Hepatocyte (in vitro differentiated cells): ENCODE data around the gene BCCIP. TPM values are rescaled to one million over a fixed set of nuclear protein-coding genes. Genes with fewer than 3 reads are reported as not detected.

Source experiments
- DNase-seq: peaks from one replicate; pipeline ENCODE4 v3.0.0-alpha.2; 2016; ENCODE audit warnings: low spot score
- H2AFZ ChIP-seq: fragments of 200-600 bp; sonication (generic); 2 replicates; pipeline ENCODE4 v1.6.0; 2016; ENCODE audit warnings: antibody characterized with exemption, mild to moderate bottlenecking
- H3K27ac ChIP-seq: fragments of 200-600 bp; sonication (generic); 2 replicates; pipeline ENCODE4 v1.5.1; 2016; ENCODE audit warnings: mild to moderate bottlenecking
- H3K27me3 ChIP-seq: fragments of 200-600 bp; sonication (generic); 2 replicates; pipeline ENCODE4 v1.6.1; 2016
- H3K36me3 ChIP-seq: fragments of 200-600 bp; sonication (generic); replicated peaks from 2 replicates; pipeline ENCODE4 v1.5.1; 2016; ENCODE audit warnings: low read depth; ENCODE audit not compliant: insufficient read depth
- H3K4me1 ChIP-seq: fragments of 200-600 bp; sonication (generic); 2 replicates; pipeline ENCODE4 v1.5.1; 2016; ENCODE audit warnings: mild to moderate bottlenecking, moderate library complexity; ENCODE audit not compliant: insufficient read depth
- H3K4me2 ChIP-seq: fragments of 200-600 bp; sonication (generic); 2 replicates; pipeline ENCODE4 v1.6.0; 2016
- H3K4me3 ChIP-seq: fragments of 200-600 bp; sonication (generic); 2 replicates; pipeline ENCODE4 v1.5.1; 2016; ENCODE audit warnings: mild to moderate bottlenecking
- H3K79me2 ChIP-seq: fragments of 200-600 bp; sonication (generic); 2 replicates; pipeline ENCODE4 v1.6.0; 2017; ENCODE audit warnings: mild to moderate bottlenecking
- H3K9me2 ChIP-seq: fragments of 200-600 bp; sonication (generic); replicated peaks from 2 replicates; pipeline ENCODE4 v1.6.0; 2017; ENCODE audit warnings: mild to moderate bottlenecking; ENCODE audit not compliant: insufficient read depth
- H3K9me3 ChIP-seq: fragments of 200-600 bp; sonication (generic); 2 replicates; pipeline ENCODE4 v1.5.1; 2016; ENCODE audit warnings: low read depth, mild to moderate bottlenecking
- H4K20me1 ChIP-seq: fragments of 200-600 bp; sonication (generic); 2 replicates; pipeline ENCODE4 v1.6.0; 2016; ENCODE audit warnings: mild to moderate bottlenecking; ENCODE audit not compliant: insufficient read depth, poor library complexity, severe bottlenecking
- CTCF ChIP-seq: fragments of 200-600 bp; sonication (generic); IDR thresholded peaks from 2 replicates; pipeline ENCODE4 v1.5.1; 2016; ENCODE audit warnings: antibody characterized with exemption, mild to moderate bottlenecking; ENCODE audit not compliant: poor library complexity
- EZH2 ChIP-seq: fragments of 200-600 bp; sonication (generic); IDR thresholded peaks from 2 replicates; pipeline ENCODE4 v1.6.1; 2016; ENCODE audit warnings: antibody characterized with exemption, mild to moderate bottlenecking, borderline replicate concordance
- EZH2phosphoT487 ChIP-seq: fragments of 200-600 bp; sonication (generic); IDR thresholded peaks from one replicate; pipeline ENCODE4 v1.6.1; 2018; ENCODE audit warnings: antibody characterized with exemption, mild to moderate bottlenecking, low read depth, moderate library complexity; ENCODE audit not compliant: unreplicated experiment, severe bottlenecking
- WGBS: methylation state at CpG from one replicate; pipeline ENCODE4 v1.1.6; 2016; ENCODE audit warnings: low lambda C conversion rate; ENCODE audit errors: missing lambda C conversion rate; 5-methylcytosine and 5-hydroxymethylcytosine counted together
- polyA plus RNA-seq: library from polyadenylated mRNA; unstranded; fragments of >200 nt; fragmentation: Nextera tagmentation; extraction: Ambion mirVana; gene quantifications from 2 replicates; pipeline ENCODE4 v1.2.1, GENCODE V29; 2016
- total RNA-seq: library from RNA; depleted of rRNA; stranded (reverse); fragments of >200 nt; gene quantifications from 2 replicates; pipeline ENCODE4 v1.2.3, GENCODE V29; 2014

BCCIP gene
- total and polyA plus RNA-seq, 2 experiments from 2014 or later: 45.0 to 63.2 TPM

DNA sequence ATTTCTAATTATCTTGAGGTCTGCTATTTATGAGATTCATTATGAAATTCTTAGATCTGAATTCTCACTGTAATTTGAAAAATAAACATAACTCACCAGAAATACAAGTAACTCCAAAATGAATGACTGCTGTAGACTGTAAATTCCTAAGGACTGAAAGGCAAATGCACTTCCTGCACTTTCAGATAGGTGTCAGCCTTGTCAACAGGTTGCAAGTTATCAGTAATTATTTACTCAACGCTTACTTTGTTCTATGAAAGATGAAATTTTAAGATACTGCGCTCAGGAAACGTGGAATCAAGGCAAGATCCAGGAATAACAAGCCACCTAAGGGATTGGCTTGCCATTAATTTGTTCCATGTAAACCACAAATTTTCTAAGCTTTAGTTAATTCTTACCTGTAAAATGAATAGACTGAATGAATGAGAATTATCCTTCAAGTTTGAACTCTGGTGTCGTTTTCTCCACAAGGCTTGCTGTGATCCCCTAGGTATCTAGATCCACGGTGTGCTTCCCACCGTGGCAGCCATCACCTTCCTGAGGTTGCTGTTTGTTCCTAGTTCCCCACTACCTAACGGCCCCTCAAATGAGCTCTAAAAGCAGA, 45.1 kb downstream of the BCCIP start:
- no peak overlapping the region for H3K4me2 ChIP-seq
- H3K36me3 ChIP-seq: no peaks in the 10 kb centered on the region
- H2AFZ ChIP-seq: no peak overlapping the region
- H3K79me2 ChIP-seq: no peaks in the 10 kb centered on the region
- no peaks in the 10 kb centered on the region for H3K9me2 ChIP-seq
- no peaks in the 10 kb centered on the region for H3K27me3 ChIP-seq
- H4K20me1 ChIP-seq: no peaks in the 10 kb centered on the region
- no peak overlapping the region for H3K27ac ChIP-seq
- no peaks in the 10 kb centered on the region for H3K4me1 ChIP-seq
- peak; percentile 58 for DNase-seq
- TF ChIP-seq CTCF (peak; percentile 77), EZH2 (no peak), EZH2phosphoT487 (no peak)
- 48% methylated on average over 7 of the region's 7 CpGs for WGBS
- no peak overlapping the region for H3K4me3 ChIP-seq
- H3K9me3 ChIP-seq: no peaks in the 10 kb centered on the region

GRCh38 chr10:125871338-125871737, 48.0 kb downstream of the BCCIP start:
- Histone ChIP-seq H3K4me1 (no peaks in the 10 kb centered on the region), H3K27me3 (no peaks in the 10 kb centered on the region), H3K4me2 (no peak overlapping the region), H2AFZ (no peak overlapping the region), H4K20me1 (no peaks in the 10 kb centered on the region), H3K79me2 (peaks cover 2% of the 10 kb centered on the region), H3K27ac (no peak overlapping the region), H3K9me3 (peaks cover 3% of the 10 kb centered on the region), H3K36me3 (peaks cover 4% of the 10 kb centered on the region), H3K4me3 (no peak overlapping the region), H3K9me2 (no peaks in the 10 kb centered on the region)
- whole genome bisulfite sequencing: 53% methylated on average over 4 of the region's 4 CpGs
- no peak for DNase-seq
- TF ChIP-seq EZH2phosphoT487: no peak
- no peak for TF ChIP-seq CTCF
- no peak for TF ChIP-seq EZH2

- no peaks in the 10 kb centered on the region for H4K20me1 ChIP-seq
- peaks cover 7% of the 10 kb centered on the region for H3K4me1 ChIP-seq
- peak overlapping the region; percentile 10 for H3K4me2 ChIP-seq
- no peak for TF ChIP-seq CTCF
- TF ChIP-seq EZH2phosphoT487: no peak
- no peak for TF ChIP-seq EZH2
- H3K79me2 ChIP-seq: peaks cover 39% of the 10 kb centered on the region
- H3K27ac ChIP-seq: peak overlapping the region; percentile 59
- H2AFZ ChIP-seq: no peak overlapping the region
- H3K4me3 ChIP-seq: no peak overlapping the region
- H3K36me3 ChIP-seq: peaks cover 4% of the 10 kb centered on the region
- DNase-seq: peak; percentile 55
- H3K9me2 ChIP-seq: no peaks in the 10 kb centered on the region
- no peaks in the 10 kb centered on the region for H3K27me3 ChIP-seq
- 78% methylated on average over 10 of the region's 11 CpGs for WGBS
- peaks cover 8% of the 10 kb centered on the region for H3K9me3 ChIP-seq
Measured at GRCh38 chr10:125878957-125879835, 55.9 kb downstream of the BCCIP start.
